Measurements from ENCODE around the gene PLEKHG4B. TPM values are rescaled to one million over a fixed set of nuclear protein-coding genes. Genes with fewer than 3 reads are reported as not detected.

PLEKHG4B gene
- total RNA-seq, 1 experiment from 2014 or later: 0.28 TPM

GRCh38 chr5:149745-150485 is 57.9 kb downstream of the PLEKHG4B start:
- Histone ChIP-seq H3K27ac (ENCODE audit: low read depth, low read length, poor library complexity, severe bottlenecking) (no peak overlapping the region), H3K9me3 (ENCODE audit: low read depth, low read length, poor library complexity, severe bottlenecking) (peaks cover 11% of the 10 kb centered on the region), H3K4me1 (ENCODE audit: insufficient read depth, low read length, poor library complexity, severe bottlenecking) (no peaks in the 10 kb centered on the region), H3K36me3 (ENCODE audit: insufficient read depth, low read length, poor library complexity, severe bottlenecking) (no peaks in the 10 kb centered on the region), H3K4me3 (ENCODE audit: low read depth, low read length, poor library complexity, severe bottlenecking) (no peak overlapping the region), H3K27me3 (replicated peaks; ENCODE audit: insufficient read depth, low read depth, low read length, poor library complexity) (no peaks in the 10 kb centered on the region)
- no TSS peak for BruUV-seq (replicated peaks)
- TF ChIP-seq EZH2 (IDR thresholded peaks at IDR 0.05; ENCODE audit: borderline replicate concordance, low read depth, low read length, poor library complexity, severe bottlenecking) (no peak), CTCF (conservative IDR thresholded peaks at IDR 0.05; ENCODE audit: low read depth, low read length) (no peak)
- DNase-seq (ENCODE audit: low spot score): no peak
- CTCF ChIA-PET: no interaction called here
- POLR2A ChIA-PET (ENCODE audit: low non-redundant PET): no interaction called here
- intact Hi-C loops (cut with micrococcal nuclease; ENCODE audit: unreplicated experiment): no loop called here

- Histone ChIP-seq H3K4me1 (ENCODE audit: insufficient read depth, low read length, poor library complexity, severe bottlenecking) (no peaks in the 10 kb centered on the region), H3K27me3 (replicated peaks; ENCODE audit: insufficient read depth, low read depth, low read length, poor library complexity) (no peaks in the 10 kb centered on the region), H3K9me3 (ENCODE audit: low read depth, low read length, poor library complexity, severe bottlenecking) (peaks cover 11% of the 10 kb centered on the region), H3K36me3 (ENCODE audit: insufficient read depth, low read length, poor library complexity, severe bottlenecking) (no peaks in the 10 kb centered on the region), H3K27ac (ENCODE audit: low read depth, low read length, poor library complexity, severe bottlenecking) (no peak overlapping the region), H3K4me3 (ENCODE audit: low read depth, low read length, poor library complexity, severe bottlenecking) (no peak overlapping the region)
- BruUV-seq (replicated peaks): no TSS peak
- ChIA-PET POLR2A (ENCODE audit: low non-redundant PET) (no interaction called here), CTCF (no interaction called here)
- TF ChIP-seq CTCF (conservative IDR thresholded peaks at IDR 0.05; ENCODE audit: low read depth, low read length) (no peak), EZH2 (IDR thresholded peaks at IDR 0.05; ENCODE audit: borderline replicate concordance, low read depth, low read length, poor library complexity, severe bottlenecking) (no peak)
- DNase-seq (ENCODE audit: low spot score): no peak
- intact Hi-C loops (cut with micrococcal nuclease; ENCODE audit: unreplicated experiment): no loop called here
These were observed 58.8 kb downstream of the PLEKHG4B start for GRCh38 chr5:150746-151145.

- Histone ChIP-seq H3K27me3 (replicated peaks; ENCODE audit: insufficient read depth, low read depth, low read length, poor library complexity) (no peaks in the 10 kb centered on the region), H3K27ac (ENCODE audit: low read depth, low read length, poor library complexity, severe bottlenecking) (no peak overlapping the region), H3K4me3 (ENCODE audit: low read depth, low read length, poor library complexity, severe bottlenecking) (no peak overlapping the region), H3K4me1 (ENCODE audit: insufficient read depth, low read length, poor library complexity, severe bottlenecking) (no peaks in the 10 kb centered on the region), H3K9me3 (ENCODE audit: low read depth, low read length, poor library complexity, severe bottlenecking) (peaks cover 11% of the 10 kb centered on the region), H3K36me3 (ENCODE audit: insufficient read depth, low read length, poor library complexity, severe bottlenecking) (no peaks in the 10 kb centered on the region)
- POLR2A ChIA-PET (ENCODE audit: low non-redundant PET): no interaction called here
- no peak for DNase-seq (ENCODE audit: low spot score)
- TF ChIP-seq EZH2 (IDR thresholded peaks at IDR 0.05; ENCODE audit: borderline replicate concordance, low read depth, low read length, poor library complexity, severe bottlenecking) (no peak), CTCF (conservative IDR thresholded peaks at IDR 0.05; ENCODE audit: low read depth, low read length) (no peak)
- BruUV-seq (replicated peaks): no TSS peak
- intact Hi-C loops (cut with micrococcal nuclease; ENCODE audit: unreplicated experiment): no loop called here
- CTCF ChIA-PET: no interaction called here
These were observed 60.1 kb downstream of the PLEKHG4B start for GRCh38 chr5:152077-152476.

Measured in A673 (cell line).